GM12878 (cell line): ENCODE measurements around the gene KAZN. TPM values are rescaled to one million over a fixed set of nuclear protein-coding genes. Genes with fewer than 3 reads are reported as not detected.

Experiments used
- ATAC-seq: fragments of 200-7000 bp; cut with Tn5 transposase; 3 replicates; pipeline ENCODE4 v1.9.1; 2020; ENCODE audit warnings: mild to moderate bottlenecking, moderate library complexity
- BruUV-seq: library from RNA; stranded (reverse); fragments of 400-500 nt; replicated peaks from 2 replicates; lab custom pipeline; 2021; lab: Mats Ljungman, UMichigan
- CTCF ChIA-PET: fragments of 300-600 bp; sonication (Branson Sonifier 250); formaldehyde crosslinking; extraction: SDS; loops from one replicate; lab custom pipeline; 2021; ENCODE audit warnings: inconsistent platforms; lab: Yijun Ruan, JAX
- POLR2A ChIA-PET: fragments of 350-600 bp; formaldehyde crosslinking; extraction: SDS; loops from one replicate; lab custom pipeline; 2021; ENCODE audit warnings: inconsistent platforms; lab: Charles Lee
- RAD21 ChIA-PET: fragments of 300-600 bp; sonication (Branson Sonifier 250); formaldehyde crosslinking; loops from one replicate; lab custom pipeline; 2023; ENCODE audit warnings: antibody characterized with exemption; ENCODE audit not compliant: unreplicated experiment; lab: Charles Lee
- SMC1A ChIA-PET: fragments of 300-600 bp; sonication (Branson Sonifier 250); formaldehyde crosslinking; loops from one replicate; lab custom pipeline; 2023; ENCODE audit not compliant: unreplicated experiment, uncharacterized antibody; lab: Charles Lee
- DNase-seq: peaks from one replicate; pipeline ENCODE4 v3.0.0-alpha.2; 2011; ENCODE audit warnings: low read depth, low spot score
- FAIRE-seq: peaks from 3 replicates; lab custom pipeline; 2011; peaks lifted over from hg19 to GRCh38; lab: Jason Lieb, UNC
- H2AFZ ChIP-seq: 2 replicates; pipeline ENCODE4 v1.6.0; 2011; ENCODE audit warnings: low read depth, low read length, control low read depth; ENCODE audit not compliant: control insufficient read depth
- H3K27ac ChIP-seq: 2 replicates; pipeline ENCODE4 v1.5.1; 2011; ENCODE audit warnings: control low read depth; ENCODE audit not compliant: control insufficient read depth, insufficient read depth
- H3K27me3 ChIP-seq, 2 experiments: replicated peaks in 1 of 2; 2 replicates each; pipeline versions ENCODE4 v1.6.0 to v1.6.1; 2011; ENCODE audit warnings: low read length in 1 of 2; ENCODE audit not compliant: control insufficient read depth in 2 of 2, insufficient read depth in 2 of 2
- H3K36me3 ChIP-seq, 2 experiments: 2 replicates each; pipeline ENCODE4 v1.5.1; 2011; ENCODE audit warnings: low read length in 1 of 2; ENCODE audit not compliant: control insufficient read depth in 2 of 2, insufficient read depth in 2 of 2
- H3K4me1 ChIP-seq: 2 replicates; pipeline ENCODE4 v1.6.1; 2011; ENCODE audit warnings: mild to moderate bottlenecking, low read length, moderate library complexity, mixed read lengths; ENCODE audit not compliant: control insufficient read depth, insufficient read depth
- H3K4me2 ChIP-seq: 2 replicates; pipeline ENCODE4 v1.6.0; 2011; ENCODE audit warnings: control low read depth; ENCODE audit not compliant: control insufficient read depth, insufficient read depth
- H3K4me3 ChIP-seq: fragments of 200-600 bp; sonication (generic); 2 replicates; pipeline ENCODE4 v1.5.1; 2016
- H3K79me2 ChIP-seq: 2 replicates; pipeline ENCODE4 v1.6.0; 2011; ENCODE audit warnings: low read length; ENCODE audit not compliant: control insufficient read depth, insufficient read depth
- H3K9ac ChIP-seq: 2 replicates; pipeline ENCODE4 v1.8.0; 2011; ENCODE audit warnings: low read length, control low read depth, mixed read lengths; ENCODE audit not compliant: control insufficient read depth, insufficient read depth
- H3K9me3 ChIP-seq: replicated peaks from 3 replicates; pipeline ENCODE4 v1.5.1; 2011; ENCODE audit warnings: mild to moderate bottlenecking, low read length; ENCODE audit not compliant: control insufficient read depth, insufficient read depth
- H4K20me1 ChIP-seq: 2 replicates; pipeline ENCODE4 v1.6.0; 2011; ENCODE audit not compliant: control insufficient read depth, insufficient read depth
- ATF2 ChIP-seq: IDR thresholded peaks from 2 replicates; pipeline ENCODE4 v1.6.1; 2012; ENCODE audit warnings: low read length, inconsistent platforms
- CHD2 ChIP-seq: IDR thresholded peaks from 2 replicates; pipeline ENCODE4 v1.6.1; 2011; ENCODE audit warnings: low read depth, low read length, improper control_type of control experiment, borderline replicate concordance
- CUX1 ChIP-seq: IDR thresholded peaks from 2 replicates; pipeline ENCODE4 v1.6.1; 2012; ENCODE audit warnings: improper control_type of control experiment, low read depth, low read length; ENCODE audit not compliant: insufficient replicate concordance
- EZH2 ChIP-seq: IDR thresholded peaks from 2 replicates; pipeline ENCODE4 v1.6.1; 2012; ENCODE audit warnings: low read depth, mild to moderate bottlenecking, control low read depth, inconsistent platforms, low read length, borderline replicate concordance; ENCODE audit not compliant: control insufficient read depth
- RELB ChIP-seq: fragments of 450-650 bp; IDR thresholded peaks from 2 replicates; pipeline ENCODE4 v1.6.1; 2017; ENCODE audit warnings: low read depth, mild to moderate bottlenecking, moderate library complexity
- SRF ChIP-seq, 2 experiments: IDR thresholded peaks; 2 replicates each; pipeline ENCODE4 v1.6.1; 2011; ENCODE audit warnings: low read depth in 2 of 2, low read length in 2 of 2, mild to moderate bottlenecking in 1 of 2, moderate library complexity in 1 of 2
- WRNIP1 ChIP-seq: IDR thresholded peaks from 2 replicates; pipeline ENCODE4 v1.6.1; 2011; ENCODE audit warnings: low read depth, low read length, improper control_type of control experiment, borderline replicate concordance
- YBX1 ChIP-seq: fragments of 450-650 bp; IDR thresholded peaks from 2 replicates; pipeline ENCODE4 v1.6.1; 2016; ENCODE audit warnings: antibody characterized with exemption
- WGBS: methylation state at CpG from one replicate; pipeline ENCODE4 v1.1.6; 2016; ENCODE audit warnings: low lambda C conversion rate; ENCODE audit not compliant: insufficient replicate concordance, insufficient coverage; ENCODE audit errors: missing lambda C conversion rate; 5-methylcytosine and 5-hydroxymethylcytosine counted together
- in situ Hi-C: fragments of 300-500 bp; cut with MboI; formaldehyde crosslinking; loops from 9 replicates; pipeline ENCODE4 v1.14.3; 2018; ENCODE audit warnings: mixed read lengths
- intact Hi-C: fragments of 100-400 bp; cut with micrococcal nuclease; formaldehyde crosslinking; loops from one replicate; pipeline ENCODE4 v1.14.2; 2022; ENCODE audit not compliant: unreplicated experiment
- polyA plus RNA-seq, 11 experiments: library from polyadenylated mRNA; depleted of rRNA in 4 of 11; unstranded in 6 of 11; stranded (reverse) in 5 of 11; fragments of >200 nt; fragmentation: Nextera tagmentation in 4 of 11; fragmentation: Illumina TruSeq in 1 of 11; extraction: Ambion mirVana in 4 of 11; extraction: Trizol in 1 of 11; gene quantifications; 1 replicate in 1 of 11; 2 replicates in 10 of 11; pipeline versions ENCODE4 v1.2.1 to v1.2.3, GENCODE V29; 2011 to 2016; ENCODE audit warnings: inconsistent platforms in 2 of 11, missing spikeins in 2 of 11, low read depth in 1 of 11
- total RNA-seq, 4 experiments: library from RNA; depleted of rRNA in 3 of 4; stranded (reverse); fragments of >200 nt in 3 of 4; fragmentation: Illumina TruSeq in 1 of 4; extraction: Trizol in 1 of 4; gene quantifications; 2 replicates each; pipeline versions ENCODE4 v1.2.1 to v1.2.3, GENCODE V29; 2013 to 2021

The KAZN gene
- total and polyA plus RNA-seq, 10 of the 15 experiments (the other 5 are each of a cell fraction or from before 2014, with no cell fraction given): 0.72 to 4.0 (median 1.2) TPM

- Histone ChIP-seq H3K9ac (no peak overlapping the region), H3K4me3 (no peak overlapping the region), H2AFZ (no peak overlapping the region), H3K27me3 (no peaks in the 10 kb centered on the region), H4K20me1 (no peaks in the 10 kb centered on the region), H3K4me2 (no peak overlapping the region), H3K79me2 (no peaks in the 10 kb centered on the region), H3K36me3 (no peaks in the 10 kb centered on the region), H3K27ac (no peak overlapping the region), H3K4me1 (no peaks in the 10 kb centered on the region), H3K9me3 (no peaks in the 10 kb centered on the region)
- ATAC-seq (no peak), FAIRE-seq (no peak), DNase-seq (no peak)
- RAD21 ChIA-PET: no interaction called here
- no TSS peak for BruUV-seq
- POLR2A ChIA-PET: no interaction called here
- intact Hi-C loops (no loop called here), in situ Hi-C loops (no loop called here)
- WGBS: 46% methylated on average over 5 of the region's 5 CpGs
- CTCF ChIA-PET: interaction anchor here (1.0 kb wide), 1 partner anchor 7 kb away, joined by 3 read pairs; no protein-coding TSS in a partner anchor
- SMC1A ChIA-PET: interaction anchor here (0.8 kb wide), 1 partner anchor 23 kb away, joined by 3 read pairs; no protein-coding TSS in a partner anchor
- TF ChIP-seq CHD2 (no peak), RELB (no peak), EZH2 (no peak)
Observed at GRCh38 chr1:14907416-14907815, 308.9 kb downstream of the KAZN start.

GRCh38 chr1:14909273-14909672, 310.8 kb downstream of the KAZN start:
- RAD21 ChIA-PET: no interaction called here
- FAIRE-seq: no peak
- Histone ChIP-seq H3K4me1 (peaks cover 7% of the 10 kb centered on the region), H3K79me2 (no peaks in the 10 kb centered on the region), H3K4me2 (no peak overlapping the region), H3K9ac (no peak overlapping the region), H3K4me3 (no peak overlapping the region), H3K27ac (no peak overlapping the region), H3K36me3 (no peaks in the 10 kb centered on the region), H2AFZ (no peak overlapping the region), H3K9me3 (no peaks in the 10 kb centered on the region), H3K27me3 (no peaks in the 10 kb centered on the region), H4K20me1 (no peaks in the 10 kb centered on the region)
- intact Hi-C loops: no loop called here
- in situ Hi-C loops: no loop called here
- no TSS peak for BruUV-seq
- no peak for DNase-seq
- SMC1A ChIA-PET: no interaction called here
- ATAC-seq: no peak
- POLR2A ChIA-PET: no interaction called here
- CTCF ChIA-PET: no interaction called here
- 48% methylated on average over 5 of the region's 5 CpGs for WGBS
- no peak for TF ChIP-seq SRF (IDR thresholded peaks at IDR 0.05; ENCODE audit: low read depth in 2 of 2, low read length in 2 of 2)
- TF ChIP-seq WRNIP1: no peak
- TF ChIP-seq ATF2: no peak
- no peak for TF ChIP-seq YBX1
- no peak for TF ChIP-seq CUX1
